Calu3 (cell line): Measurements from ENCODE around the gene SLC66A1. TPM values are rescaled to one million over a fixed set of nuclear protein-coding genes. Genes with fewer than 3 reads are reported as not detected.

Experiments
- BruUV-seq: library from RNA; stranded (reverse); fragments of 400-500 nt; replicated peaks from 2 replicates; lab custom pipeline; 2021; lab: Mats Ljungman, UMichigan
- CTCF ChIA-PET: fragments of 300-600 bp; sonication (Branson Sonifier 250); formaldehyde crosslinking; loops from one replicate; lab custom pipeline; 2022; ENCODE audit warnings: antibody characterized with exemption; lab: Charles Lee
- DNase-seq: peaks from one replicate; pipeline ENCODE4 v3.0.0; 2022
- H3K27ac Mint-ChIP-seq: one replicate; pipeline ENCODE4 v1.8.0; 2022; ENCODE audit warnings: mixed read lengths; ENCODE audit not compliant: unreplicated experiment
- H3K27me3 Mint-ChIP-seq: one replicate; pipeline ENCODE4 v1.8.0; 2022; ENCODE audit warnings: mixed read lengths; ENCODE audit not compliant: unreplicated experiment
- H3K36me3 Mint-ChIP-seq: one replicate; pipeline ENCODE4 v1.8.0; 2022; ENCODE audit warnings: mild to moderate bottlenecking, moderate library complexity, mixed read lengths; ENCODE audit not compliant: insufficient read depth, unreplicated experiment
- H3K4me1 Mint-ChIP-seq: one replicate; pipeline ENCODE4 v1.8.0; 2022; ENCODE audit warnings: mild to moderate bottlenecking, low read depth, mixed read lengths; ENCODE audit not compliant: unreplicated experiment
- H3K4me3 Mint-ChIP-seq: one replicate; pipeline ENCODE4 v1.8.0; 2022; ENCODE audit warnings: mild to moderate bottlenecking, low read depth, moderate library complexity, mixed read lengths; ENCODE audit not compliant: unreplicated experiment
- H3K9me3 Mint-ChIP-seq: one replicate; pipeline ENCODE4 v1.8.0; 2022; ENCODE audit warnings: low read depth, mixed read lengths; ENCODE audit not compliant: unreplicated experiment
- CTCF ChIP-seq: fragments of 200-600 bp; IDR thresholded peaks from one replicate; pipeline ENCODE4 v1.8.0; 2022; ENCODE audit warnings: antibody characterized with exemption; ENCODE audit not compliant: unreplicated experiment
- intact Hi-C: fragments of 100-400 bp; cut with micrococcal nuclease; formaldehyde crosslinking; loops from one replicate; pipeline ENCODE4 v1.10.0; 2022; ENCODE audit not compliant: unreplicated experiment
- total RNA-seq: library from RNA; stranded (reverse); gene quantifications from 2 replicates; pipeline ENCODE4 v1.2.3, GENCODE V29; 2022

Gene SLC66A1
- total RNA-seq, 1 experiment from 2014 or later = 10.0 TPM

- DNase-seq = no peak
These were observed 37.9 kb downstream of the SLC66A1 start for GRCh38 chr1:19349999-19350398.

GRCh38 chr1:19350566-19350965, 38.4 kb downstream of the SLC66A1 start:
- no peak overlapping the region for H3K27ac Mint-ChIP-seq
- CTCF ChIA-PET = interaction anchor here (0.7 kb wide), 2 partner anchors 15 to 31 kb away, joined by 3 to 5 read pairs; no protein-coding TSS in a partner anchor
- no peak overlapping the region for H3K4me3 Mint-ChIP-seq
- no peaks in the 10 kb centered on the region for H3K4me1 Mint-ChIP-seq
- DNase-seq = no peak
- BruUV-seq = no TSS peak
- intact Hi-C loops = no loop called here
- H3K27me3 Mint-ChIP-seq = no peaks in the 10 kb centered on the region
- no peak for TF ChIP-seq CTCF
- no peaks in the 10 kb centered on the region for H3K9me3 Mint-ChIP-seq
- peaks cover 17% of the 10 kb centered on the region for H3K36me3 Mint-ChIP-seq

More at GRCh38 chr1:19349999-19350398, 37.9 kb downstream of the SLC66A1 start:
- no peak for TF ChIP-seq CTCF
- Mint-ChIP-seq H3K9me3 (no peaks in the 10 kb centered on the region), H3K27me3 (no peaks in the 10 kb centered on the region), H3K27ac (no peak overlapping the region), H3K4me3 (no peak overlapping the region), H3K36me3 (peaks cover 18% of the 10 kb centered on the region), H3K4me1 (no peaks in the 10 kb centered on the region)
- CTCF ChIA-PET = interaction anchor here (0.6 kb wide), 1 partner anchor 326 kb away, joined by 3 read pairs; no protein-coding TSS in a partner anchor
- intact Hi-C loops = no loop called here
- no TSS peak for BruUV-seq

- CTCF ChIA-PET = no interaction called here
These were observed 39.7 kb downstream of the SLC66A1 start for GRCh38 chr1:19351873-19352272.

GRCh38 chr1:19352839-19353238, 40.7 kb downstream of the SLC66A1 start:
- Mint-ChIP-seq H3K27me3 (no peaks in the 10 kb centered on the region), H3K4me1 (no peaks in the 10 kb centered on the region), H3K27ac (no peak overlapping the region), H3K36me3 (peaks cover 12% of the 10 kb centered on the region), H3K4me3 (no peak overlapping the region), H3K9me3 (no peaks in the 10 kb centered on the region)
- no peak for DNase-seq
- no peak for TF ChIP-seq CTCF
- no TSS peak for BruUV-seq
- CTCF ChIA-PET = interaction anchor here (0.6 kb wide), 1 partner anchor 31 kb away, joined by 8 read pairs; no protein-coding TSS in a partner anchor
- intact Hi-C loops = no loop called here

More at GRCh38 chr1:19351873-19352272, 39.7 kb downstream of the SLC66A1 start:
- Mint-ChIP-seq H3K4me1 (no peaks in the 10 kb centered on the region), H3K4me3 (no peak overlapping the region), H3K27ac (no peak overlapping the region), H3K36me3 (peaks cover 12% of the 10 kb centered on the region), H3K9me3 (no peaks in the 10 kb centered on the region), H3K27me3 (no peaks in the 10 kb centered on the region)
- no peak for TF ChIP-seq CTCF
- intact Hi-C loops = no loop called here
- DNase-seq = no peak
- BruUV-seq = no TSS peak
